Measurements from ENCODE around the gene UBE2C. TPM values are rescaled to one million over a fixed set of nuclear protein-coding genes. Genes with fewer than 3 reads are reported as not detected.

Gene UBE2C
- total RNA-seq, 2 donors from 2014 or later = 139 to 216 TPM

DNA sequence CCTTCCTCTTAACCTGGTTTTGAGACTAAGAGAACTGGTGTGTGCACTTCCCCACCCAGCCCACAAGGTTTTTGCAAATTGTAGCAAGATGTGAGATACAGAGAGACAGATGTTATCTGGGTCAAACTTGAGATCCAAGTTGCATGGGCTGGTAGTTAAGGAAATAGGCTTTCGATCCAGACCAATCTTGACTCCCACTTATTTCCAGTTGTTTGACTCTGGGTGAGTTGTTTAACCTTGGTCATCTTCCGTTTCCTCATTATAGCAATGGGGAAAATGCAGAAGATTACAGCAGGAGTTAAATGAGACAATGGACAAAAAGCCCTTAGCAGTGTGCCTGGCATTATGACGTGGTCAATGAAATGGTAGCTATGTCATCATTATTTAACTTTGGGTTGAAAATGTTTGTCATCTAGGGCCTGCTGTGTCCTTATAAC is 22.9 kb downstream of the UBE2C start:
- Histone ChIP-seq H3K4me3 (ENCODE audit: low read length) (peak overlapping the region; percentile 79), H3K27ac (ENCODE audit: low read depth, low read length) (no peak overlapping the region), H3K36me3 (ENCODE audit: control insufficient read depth, insufficient read depth, low read length) (peaks cover 4% of the 10 kb centered on the region), H3K9ac (ENCODE audit: extremely low read depth, low read length, poor library complexity, severe bottlenecking) (no peak overlapping the region), H3K9me3 (ENCODE audit: control insufficient read depth, low read length) (no peaks in the 10 kb centered on the region), H3K4me1 (ENCODE audit: control insufficient read depth, insufficient read depth, low read length) (peaks cover 6% of the 10 kb centered on the region), H3K27me3 (ENCODE audit: control insufficient read depth, insufficient read depth, low read length, poor library complexity, severe bottlenecking) (no peaks in the 10 kb centered on the region)
- TF ChIP-seq, protein P1, sequence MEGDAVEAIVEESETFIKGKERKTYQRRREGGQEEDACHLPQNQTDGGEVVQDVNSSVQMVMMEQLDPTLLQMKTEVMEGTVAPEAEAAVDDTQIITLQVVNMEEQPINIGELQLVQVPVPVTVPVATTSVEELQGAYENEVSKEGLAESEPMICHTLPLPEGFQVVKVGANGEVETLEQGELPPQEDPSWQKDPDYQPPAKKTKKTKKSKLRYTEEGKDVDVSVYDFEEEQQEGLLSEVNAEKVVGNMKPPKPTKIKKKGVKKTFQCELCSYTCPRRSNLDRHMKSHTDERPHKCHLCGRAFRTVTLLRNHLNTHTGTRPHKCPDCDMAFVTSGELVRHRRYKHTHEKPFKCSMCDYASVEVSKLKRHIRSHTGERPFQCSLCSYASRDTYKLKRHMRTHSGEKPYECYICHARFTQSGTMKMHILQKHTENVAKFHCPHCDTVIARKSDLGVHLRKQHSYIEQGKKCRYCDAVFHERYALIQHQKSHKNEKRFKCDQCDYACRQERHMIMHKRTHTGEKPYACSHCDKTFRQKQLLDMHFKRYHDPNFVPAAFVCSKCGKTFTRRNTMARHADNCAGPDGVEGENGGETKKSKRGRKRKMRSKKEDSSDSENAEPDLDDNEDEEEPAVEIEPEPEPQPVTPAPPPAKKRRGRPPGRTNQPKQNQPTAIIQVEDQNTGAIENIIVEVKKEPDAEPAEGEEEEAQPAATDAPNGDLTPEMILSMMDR (conservative IDR thresholded peaks at IDR 0.05) = peak; percentile 16
- peak overlapping the region; percentile 65 for H3K4me3 Mint-ChIP-seq
- no peak overlapping the region for H3K27ac Mint-ChIP-seq
- no peaks in the 10 kb centered on the region for H3K9me3 Mint-ChIP-seq
- peaks cover 14% of the 10 kb centered on the region for H3K4me1 Mint-ChIP-seq
- peaks cover 5% of the 10 kb centered on the region for H3K36me3 Mint-ChIP-seq (ENCODE audit: low read depth)
- DNase-seq = no peak
- 94 to 97% methylated on average over 3 of the region's 3 CpGs for WGBS, 2 experiments (ENCODE audit: insufficient coverage in 1 of 2, insufficient read length in 1 of 2)
- H3K27me3 Mint-ChIP-seq (ENCODE audit: insufficient read depth) = no peaks in the 10 kb centered on the region

DNA sequence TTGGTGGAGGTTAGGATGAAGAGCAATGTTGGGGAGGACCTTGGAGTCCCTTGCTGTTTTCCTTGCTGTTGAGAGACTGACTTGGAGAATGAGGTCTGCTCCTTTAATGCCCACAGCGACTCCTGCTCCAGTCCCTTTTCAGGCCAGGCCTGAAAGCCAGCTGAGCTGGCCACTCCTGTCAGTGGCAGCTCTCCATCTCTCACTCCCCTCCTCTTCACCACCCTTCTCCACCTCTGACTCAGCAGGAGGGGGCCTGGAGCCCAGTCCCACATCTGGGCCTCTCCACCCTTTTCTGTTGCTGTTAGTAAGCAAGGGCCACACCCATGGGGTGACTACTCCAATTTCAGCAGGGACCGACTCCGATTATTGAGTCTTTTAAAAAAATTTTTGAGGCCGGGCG is 23.4 kb downstream of the UBE2C start:
- TF ChIP-seq, protein P1 (conservative IDR thresholded peaks at IDR 0.05) = no peak
- Histone ChIP-seq H3K36me3 (ENCODE audit: control insufficient read depth, insufficient read depth, low read length) (peaks cover 4% of the 10 kb centered on the region), H3K9me3 (ENCODE audit: control insufficient read depth, low read length) (no peaks in the 10 kb centered on the region), H3K27ac (ENCODE audit: low read depth, low read length) (no peak overlapping the region), H3K27me3 (ENCODE audit: control insufficient read depth, insufficient read depth, low read length, poor library complexity, severe bottlenecking) (no peaks in the 10 kb centered on the region), H3K4me3 (ENCODE audit: low read length) (no peak overlapping the region), H3K9ac (ENCODE audit: extremely low read depth, low read length, poor library complexity, severe bottlenecking) (no peak overlapping the region), H3K4me1 (ENCODE audit: control insufficient read depth, insufficient read depth, low read length) (peaks cover 6% of the 10 kb centered on the region)
- DNase-seq = no peak
- H3K4me1 Mint-ChIP-seq = peaks cover 14% of the 10 kb centered on the region
- H3K36me3 Mint-ChIP-seq (ENCODE audit: low read depth) = peaks cover 5% of the 10 kb centered on the region
- WGBS, 2 experiments (ENCODE audit: insufficient coverage in 1 of 2, insufficient read length in 1 of 2) = 93 to 95% methylated on average over 4 to 5 of the region's 5 CpGs
- no peaks in the 10 kb centered on the region for H3K27me3 Mint-ChIP-seq (ENCODE audit: insufficient read depth)
- H3K9me3 Mint-ChIP-seq = no peaks in the 10 kb centered on the region
- H3K4me3 Mint-ChIP-seq = no peak overlapping the region
- H3K27ac Mint-ChIP-seq = no peak overlapping the region

DNA sequence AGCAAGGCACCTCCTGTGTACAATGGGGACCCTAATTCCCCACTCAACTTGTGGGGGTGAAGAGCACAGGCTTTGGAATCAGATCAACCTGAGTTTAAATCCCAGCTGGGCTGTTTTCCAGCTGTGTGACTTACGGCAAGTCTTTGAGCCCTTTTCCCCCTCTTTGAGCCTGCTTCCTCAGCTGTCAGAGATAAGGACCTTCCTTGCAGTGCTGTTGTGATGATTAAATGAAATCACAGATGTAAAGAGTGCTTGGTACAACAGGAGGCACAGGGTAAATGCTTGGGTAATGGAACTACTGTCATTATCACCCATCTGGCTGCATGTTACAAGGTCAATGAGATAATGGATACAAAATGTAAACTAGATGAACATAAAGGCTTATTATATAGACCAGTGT is 24.4 kb downstream of the UBE2C start:
- Mint-ChIP-seq H3K27me3 (ENCODE audit: insufficient read depth) (no peaks in the 10 kb centered on the region), H3K36me3 (ENCODE audit: low read depth) (peaks cover 5% of the 10 kb centered on the region), H3K4me1 (peaks cover 14% of the 10 kb centered on the region), H3K4me3 (no peak overlapping the region), H3K9me3 (no peaks in the 10 kb centered on the region), H3K27ac (no peak overlapping the region)
- H3K36me3 ChIP-seq (ENCODE audit: control insufficient read depth, insufficient read depth, low read length) = peaks cover 9% of the 10 kb centered on the region
- H3K27ac ChIP-seq (ENCODE audit: low read depth, low read length) = no peak overlapping the region
- no peak for DNase-seq
- no peak overlapping the region for H3K4me3 ChIP-seq (ENCODE audit: low read length)
- TF ChIP-seq, protein P1 (conservative IDR thresholded peaks at IDR 0.05) = no peak
- H3K9me3 ChIP-seq (ENCODE audit: control insufficient read depth, low read length) = no peaks in the 10 kb centered on the region
- H3K9ac ChIP-seq (ENCODE audit: extremely low read depth, low read length, poor library complexity, severe bottlenecking) = no peak overlapping the region
- peaks cover 6% of the 10 kb centered on the region for H3K4me1 ChIP-seq (ENCODE audit: control insufficient read depth, insufficient read depth, low read length)
- WGBS, 2 experiments (ENCODE audit: insufficient coverage in 1 of 2, insufficient read length in 1 of 2) = 50 to 89% methylated on average over 1 of the region's 1 CpG
- no peaks in the 10 kb centered on the region for H3K27me3 ChIP-seq (ENCODE audit: control insufficient read depth, insufficient read depth, low read length, poor library complexity, severe bottlenecking)

All from endodermal cell (in vitro differentiated cells).